Measurements from ENCODE around the gene UBXN7. TPM values are rescaled to one million over a fixed set of nuclear protein-coding genes. Genes with fewer than 3 reads are reported as not detected.
"Not testable (repeated sequence)": the region's sequence is repeated elsewhere in the genome, so short reads cannot be mapped to it uniquely, and the experiment has no call there.

The UBXN7 gene
- total RNA-seq, 4 donors from 2014 or later: 21.7 to 48.6 (median 33.8) TPM

DNA sequence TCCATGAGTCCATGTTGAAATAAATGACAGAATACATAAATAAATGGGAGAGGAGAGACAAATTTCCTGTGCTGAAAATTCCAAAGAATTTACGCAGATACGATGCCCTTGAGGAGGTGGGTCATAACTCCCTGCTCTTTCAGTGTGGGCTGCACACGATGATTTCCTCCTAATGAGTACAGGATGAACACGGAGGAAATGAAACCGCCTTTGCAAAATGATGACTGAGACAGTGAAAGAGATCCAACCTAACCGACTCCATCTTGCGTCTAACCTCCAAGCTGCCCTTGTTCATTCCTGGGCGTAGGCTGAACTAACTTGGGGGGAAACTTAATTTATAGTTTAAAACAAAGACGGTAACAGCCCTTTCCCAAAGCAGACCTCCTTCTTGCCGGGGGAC, 129.7 kb downstream of the UBXN7 start:
- not testable (repeated sequence) for H3K27ac ChIP-seq; DNase-seq (ENCODE audit: low spot score in 2 of 2); H3K4me1 ChIP-seq; H3K27me3 ChIP-seq; H3K4me3 ChIP-seq; H3K9me3 ChIP-seq
- 78% methylated on average over 6 of the region's 10 CpGs for WGBS
- H3K36me3 ChIP-seq: peaks cover 18% of the 10 kb centered on the region

- WGBS: 91% methylated on average over 2 of the region's 2 CpGs
- Histone ChIP-seq H3K27me3 (no peaks in the 10 kb centered on the region), H3K4me1 (no peaks in the 10 kb centered on the region), H3K4me3 (no peak overlapping the region), H3K27ac (no peak overlapping the region), H3K36me3 (peaks cover 10% of the 10 kb centered on the region), H3K9me3 (no peaks in the 10 kb centered on the region)
- TF ChIP-seq POLR2A (IDR thresholded peaks at IDR 0.05) (no peak), EP300 (IDR thresholded peaks at IDR 0.05) (no peak), CTCF (IDR thresholded peaks at IDR 0.05) (no peak)
- DNase-seq (ENCODE audit: low spot score in 2 of 2): no peak
Observed at GRCh38 chr3:196298521-196298920, 133.7 kb downstream of the UBXN7 start.

Other genes starting within 250 kb of the UBXN7 start
- not detected for gene ZDHHC19, start 221.0 kb downstream of the UBXN7 start, total RNA-seq
- gene SLC51A, start 215.9 kb downstream of the UBXN7 start, total RNA-seq: not detected
- gene PCYT1A, start 144.7 kb downstream of the UBXN7 start, total RNA-seq: 100 to 1,000 TPM in 3 of 4 donors, 10 to 100 TPM in 1; 98.2 to 189 (median 141) TPM
- gene DYNLT2B, start 114.2 kb downstream of the UBXN7 start, total RNA-seq: 10 to 100 TPM in 2 of 4 donors, 1 to 10 TPM in 2; 5.3 to 13.1 (median 10.6) TPM
- gene TM4SF19, start 94.0 kb downstream of the UBXN7 start, total RNA-seq: under 1 TPM in 2 of 4 donors, not detected in 2; 0.68 to 0.89 TPM
- 10 to 100 TPM; 22.2 to 40.6 (median 32.6) TPM for gene RNF168, start 71.3 kb upstream of the UBXN7 start, total RNA-seq
- gene SMCO1, start 82.9 kb upstream of the UBXN7 start, total RNA-seq: not detected
- gene WDR53, start 136.1 kb upstream of the UBXN7 start, total RNA-seq: 1 to 10 TPM; 3.1 to 9.7 (median 7.7) TPM
- 10 to 100 TPM in 3 of 4 donors, 1 to 10 TPM in 1; 7.5 to 25.7 (median 17.3) TPM for gene FBXO45, start 136.2 kb upstream of the UBXN7 start, total RNA-seq
- 1 to 10 TPM in 3 of 4 donors, under 1 TPM in 1; 0.95 to 4.5 (median 1.5) TPM for gene NRROS, start 207.3 kb upstream of the UBXN7 start, total RNA-seq

Measured in suprapubic skin (tissue), 4 donors.